Body of pancreas (tissue), 4 donors: ENCODE results near the gene ZRSR2. TPM values are rescaled to one million over a fixed set of nuclear protein-coding genes. Genes with fewer than 3 reads are reported as not detected.
A peak's percentile ranks its signal among the peaks of the same experiment; 100 is the strongest.

ENCODE experiments used
- ATAC-seq: fragments of 150-250 bp; one replicate; pipeline ENCODE4 v1.9.1; 2016
- DNase-seq, 4 donors: peaks; one replicate each; pipeline ENCODE4 v3.0.0-alpha.2; 2019
- H3K27ac ChIP-seq, 4 donors: fragments of 200-600 bp; sonication (generic); 1 replicate in 3 of 4; 2 replicates in 1 of 4; pipeline versions ENCODE4 v1.5.1 to v1.6.1; 2016 to 2019; ENCODE audit warnings: mild to moderate bottlenecking in 1 of 4, mixed read lengths in 1 of 4, moderate library complexity in 1 of 4
- H3K27me3 ChIP-seq, 2 donors: fragments of 200-600 bp; sonication (generic); one replicate each; pipeline ENCODE4 v1.6.0; 2016; ENCODE audit warnings: mild to moderate bottlenecking in 1 of 2
- H3K36me3 ChIP-seq, 2 donors: fragments of 200-600 bp; sonication (generic); replicated peaks in 1 of 2; 2 replicates each; pipeline ENCODE4 v1.5.1; 2016; ENCODE audit warnings: low read depth in 2 of 2; ENCODE audit not compliant: insufficient read depth in 1 of 2
- H3K4me1 ChIP-seq: fragments of 200-600 bp; sonication (generic); one replicate; pipeline ENCODE4 v1.6.0; 2016
- H3K4me3 ChIP-seq, 2 donors: fragments of 200-600 bp; sonication (generic); 1 replicate in 1 of 2; 2 replicates in 1 of 2; pipeline ENCODE4 v1.5.1; 2016 to 2019
- H3K9me3 ChIP-seq, 3 donors: fragments of 200-600 bp; sonication (generic); 1 replicate in 2 of 3; 2 replicates in 1 of 3; pipeline ENCODE4 v1.5.1; 2016
- CTCF ChIP-seq, 7 experiments: fragments of 450-650 bp in 4 of 7; fragments of 200-600 bp in 3 of 7; sonication (generic) in 3 of 7; IDR thresholded peaks; one replicate each; pipeline ENCODE4 v1.5.1; 2016 to 2019; ENCODE audit warnings: antibody characterized with exemption in 7 of 7
- POLR2A ChIP-seq, 3 donors: fragments of 450-650 bp; IDR thresholded peaks; one replicate each; pipeline ENCODE4 v1.6.1; 2016; ENCODE audit warnings: antibody characterized with exemption in 3 of 3, mild to moderate bottlenecking in 2 of 3
- WGBS, 2 donors: methylation state at CpG; one replicate each; pipeline ENCODE4 v1.1.5; 2017; 5-methylcytosine and 5-hydroxymethylcytosine counted together
- intact Hi-C: fragments of 100-400 bp; cut with DNase I; formaldehyde crosslinking; loops from one replicate; pipeline ENCODE4 v1.15.1; 2023
- total RNA-seq, 2 donors: library from RNA; depleted of rRNA; stranded (reverse); fragments of >200 nt; gene quantifications; one replicate each; pipeline ENCODE4 v1.1.0, GENCODE V29; 2016

Gene ZRSR2
- total RNA-seq, 2 donors from 2014 or later: 5.7 to 9.2 TPM

GRCh38 chrX:15781961-15782699, 8.2 kb upstream of the ZRSR2 start:
- ATAC-seq (no peak), DNase-seq (no peak)
- H3K36me3 ChIP-seq: no peaks in the 10 kb centered on the region
- 58 to 73% methylated on average over 13 of the region's 13 CpGs for WGBS, 2 donors
- H3K27ac ChIP-seq: no peak overlapping the region
- TF ChIP-seq POLR2A (IDR thresholded peaks at IDR 0.05) (no peak), CTCF (IDR thresholded peaks at IDR 0.05) (no peak)
- no peaks in the 10 kb centered on the region for H3K4me1 ChIP-seq
- H3K9me3 ChIP-seq: no peaks in the 10 kb centered on the region
- intact Hi-C loops: no loop called here
- no peak overlapping the region for H3K4me3 ChIP-seq
- no peaks in the 10 kb centered on the region for H3K27me3 ChIP-seq

- TF ChIP-seq POLR2A (IDR thresholded peaks at IDR 0.05): no peak
- no peak for TF ChIP-seq CTCF (IDR thresholded peaks at IDR 0.05)
- Histone ChIP-seq H3K27ac (no peak overlapping the region), H3K36me3 (no peaks in the 10 kb centered on the region), H3K27me3 (no peaks in the 10 kb centered on the region), H3K4me1 (peaks cover 4% of the 10 kb centered on the region), H3K9me3 (no peaks in the 10 kb centered on the region), H3K4me3 (no peak overlapping the region)
- no peak for ATAC-seq
- DNase-seq: no peak
- intact Hi-C loops: no loop called here
- WGBS, 2 donors: 84 to 95% methylated on average over 3 of the region's 3 CpGs
These were observed 5.0 kb upstream of the ZRSR2 start for GRCh38 chrX:15785176-15785750.

- TF ChIP-seq CTCF (IDR thresholded peaks at IDR 0.05) (no peak), POLR2A (IDR thresholded peaks at IDR 0.05) (no peak)
- Histone ChIP-seq H3K27me3 (no peaks in the 10 kb centered on the region), H3K9me3 (no peaks in the 10 kb centered on the region), H3K4me1 (peaks cover 6% of the 10 kb centered on the region), H3K27ac (no peak overlapping the region), H3K36me3 (no peaks in the 10 kb centered on the region), H3K4me3 (no peak overlapping the region)
- no peak for ATAC-seq
- intact Hi-C loops: no loop called here
- WGBS, 2 donors: 67% methylated on average over 1 of the region's 3 CpGs; no CpG with 5 or more reads in 1 of the 2 donors
- peak in 1 of 4 donors; percentile 2 for DNase-seq
These were observed 3.4 kb upstream of the ZRSR2 start for GRCh38 chrX:15786915-15787314.

- Histone ChIP-seq H3K36me3 (no peaks in the 10 kb centered on the region), H3K9me3 (no peaks in the 10 kb centered on the region), H3K4me1 (peaks cover 8% of the 10 kb centered on the region), H3K27ac (peak overlapping the region; percentile 60 to 85 (median 74)), H3K4me3 (peak overlapping the region; percentile 72 to 75), H3K27me3 (no peaks in the 10 kb centered on the region)
- DNase-seq (peak in 1 of 4 donors; percentile 2), ATAC-seq (peak; percentile 34)
- intact Hi-C loops: no loop called here
- 0% methylated on average over 12 to 14 of the region's 15 CpGs for WGBS, 2 donors
- TF ChIP-seq CTCF (IDR thresholded peaks at IDR 0.05) (no peak), POLR2A (IDR thresholded peaks at IDR 0.05) (no peak)
These were observed 546 bp downstream of the ZRSR2 start for GRCh38 chrX:15790769-15791290.
